ENCODE results near the gene PHKA1. TPM values are rescaled to one million over a fixed set of nuclear protein-coding genes. Genes with fewer than 3 reads are reported as not detected.
A peak's percentile ranks its signal among the peaks of the same experiment; 100 is the strongest.

Gene PHKA1
- total and polyA plus RNA-seq, 4 donors, result 0.57 to 5.5 (median 1.4) TPM

DNA sequence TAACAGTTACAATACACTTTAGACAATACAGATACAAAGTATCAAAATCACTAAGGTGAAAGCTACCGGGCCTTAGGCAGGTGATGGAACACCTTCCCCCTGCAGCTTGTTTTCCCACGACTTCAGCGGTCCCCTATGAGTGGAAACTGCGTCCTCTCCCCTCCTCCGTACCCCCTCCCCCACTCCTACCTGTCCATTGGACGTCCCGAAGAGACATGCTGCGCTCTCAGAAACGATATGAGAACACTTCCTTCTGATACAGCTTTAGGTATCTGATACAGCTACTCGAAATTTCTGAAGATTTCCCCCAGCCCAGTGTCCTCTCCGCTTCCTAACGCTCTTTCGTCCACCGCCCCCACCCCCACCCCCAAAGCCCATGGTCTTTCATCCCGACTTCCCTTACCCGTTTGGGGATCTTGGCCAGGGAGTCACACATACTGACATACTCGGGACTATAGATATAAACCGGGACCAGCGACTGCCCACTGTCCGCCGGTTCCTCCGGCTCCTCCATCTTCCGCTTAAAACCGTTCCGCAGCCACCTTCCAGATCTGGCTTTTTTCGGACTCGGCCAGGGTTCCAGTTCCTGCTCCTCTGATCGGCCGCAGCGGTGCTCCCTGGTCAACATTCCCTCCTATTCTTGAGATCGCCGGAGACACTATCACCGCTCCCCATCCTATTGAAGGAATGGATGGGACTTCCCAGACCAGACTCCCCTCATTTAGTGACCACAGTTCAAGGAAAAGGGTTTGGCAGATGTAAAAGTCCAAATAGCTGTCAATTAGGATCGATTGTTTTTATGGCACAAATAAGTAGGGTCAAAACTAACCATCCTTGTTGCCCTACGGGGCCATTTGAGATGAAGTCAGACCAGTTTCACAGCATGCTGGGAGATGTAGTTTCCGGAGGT lies 141.6 kb downstream of the PHKA1 start, which contains the start of gene HDAC8:
Gene HDAC8 (minus strand): TSS at position 596 of the 910 bp plus-strand sequence. CDS start 82 bp downstream, at position 514.
- TF ChIP-seq SP1 (IDR thresholded peaks at IDR 0.05), result peak; percentile 11
- TF ChIP-seq JUND (IDR thresholded peaks at IDR 0.05), result no peak
- peak; percentile 53 for TF ChIP-seq YY1 (IDR thresholded peaks at IDR 0.05)
- TF ChIP-seq HNF4G (IDR thresholded peaks at IDR 0.05), result no peak
- peak; percentile 77 to 86 for TF ChIP-seq GABPA (IDR thresholded peaks at IDR 0.05 in 1 of 2, conservative IDR thresholded peaks at IDR 0.05 in 1 of 2)
- TF ChIP-seq RXRA (IDR thresholded peaks at IDR 0.05), result peak in 1 of 2 donors; percentile 15
- peak; percentile 57 for TF ChIP-seq NR2F2 (IDR thresholded peaks at IDR 0.05)
- peak in 1 of 2 donors; percentile 7 for TF ChIP-seq RAD21 (IDR thresholded peaks at IDR 0.05)
- TF ChIP-seq, protein P1, sequence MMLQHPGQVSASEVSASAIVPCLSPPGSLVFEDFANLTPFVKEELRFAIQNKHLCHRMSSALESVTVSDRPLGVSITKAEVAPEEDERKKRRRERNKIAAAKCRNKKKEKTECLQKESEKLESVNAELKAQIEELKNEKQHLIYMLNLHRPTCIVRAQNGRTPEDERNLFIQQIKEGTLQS (IDR thresholded peaks at IDR 0.05), result no peak
- TF ChIP-seq FOXA2 (IDR thresholded peaks at IDR 0.05), result no peak
- TF ChIP-seq HNF4A (conservative IDR thresholded peaks at IDR 0.05), result peak; percentile 5 to 44
- WGBS, result under 1% methylated on average over 36 of the region's 36 CpGs
- H3K27me3 ChIP-seq (ENCODE audit: control insufficient read depth in 4 of 4, insufficient read depth in 4 of 4, low read length in 3 of 4), result no peaks in the 10 kb centered on the region
- peak within 1 kb of the TSS; percentile 66 to 86 for H3K27ac ChIP-seq (ENCODE audit: low read depth in 1 of 2, low read length in 2 of 2)
- peak within 1 kb of the TSS in 1 of 2 donors; percentile 81 for H3K9ac ChIP-seq (ENCODE audit: low read depth in 1 of 2, low read length in 2 of 2)
- H3K4me3 ChIP-seq (ENCODE audit: low read depth in 1 of 3, low read length in 3 of 3), result peak within 1 kb of the TSS; percentile 60 to 95 (median 74)
- DNase-seq (ENCODE audit: low spot score), result peak; percentile 62
- peaks cover 0 to 12% (median 5%) of the 10 kb centered on the region in 4 donors for H3K36me3 ChIP-seq (ENCODE audit: control insufficient read depth in 4 of 4, insufficient read depth in 3 of 4, low read depth in 1 of 4, low read length in 3 of 4)
- H3K9me3 ChIP-seq (ENCODE audit: control insufficient read depth in 4 of 4, low read length in 3 of 4), result no peaks in the 10 kb centered on the region
- H3K4me1 ChIP-seq (ENCODE audit: control insufficient read depth in 4 of 4, insufficient read depth in 4 of 4, low read length in 3 of 4), result peaks cover 0 to 4% (median 1%) of the 10 kb centered on the region in 4 donors

DNA sequence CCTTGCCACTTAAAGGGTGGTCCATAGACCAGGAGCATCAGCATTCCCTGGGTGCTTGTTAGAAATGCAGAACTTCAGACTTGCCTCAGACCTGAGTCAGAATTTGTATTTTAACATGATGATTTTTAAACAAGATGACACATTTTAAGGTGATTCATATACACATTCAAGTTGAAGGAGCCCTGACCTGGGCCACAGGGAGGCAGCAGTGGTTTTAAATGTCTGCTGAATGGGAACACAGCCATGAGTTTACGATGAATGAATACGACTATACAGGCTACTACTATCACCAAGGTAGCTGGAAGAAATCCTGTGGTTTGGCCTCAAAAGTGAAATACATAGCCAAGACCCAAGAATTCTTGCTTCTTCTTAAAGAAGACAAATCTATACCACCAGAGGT lies 144.3 kb downstream of the PHKA1 start:
- Histone ChIP-seq H3K9me3 (ENCODE audit: control insufficient read depth in 4 of 4, low read length in 3 of 4) (no peaks in the 10 kb centered on the region), H3K4me3 (ENCODE audit: low read depth in 1 of 3, low read length in 3 of 3) (no peak overlapping the region), H3K4me1 (ENCODE audit: control insufficient read depth in 4 of 4, insufficient read depth in 4 of 4, low read length in 3 of 4) (peaks cover 0 to 7% (median 2%) of the 10 kb centered on the region in 4 donors), H3K36me3 (ENCODE audit: control insufficient read depth in 4 of 4, insufficient read depth in 3 of 4, low read depth in 1 of 4, low read length in 3 of 4) (peaks cover 0 to 22% (median 12%) of the 10 kb centered on the region in 4 donors), H3K27ac (ENCODE audit: low read depth in 1 of 2, low read length in 2 of 2) (no peak overlapping the region), H3K9ac (ENCODE audit: low read depth in 1 of 2, low read length in 2 of 2) (no peak overlapping the region), H3K27me3 (ENCODE audit: control insufficient read depth in 4 of 4, insufficient read depth in 4 of 4, low read length in 3 of 4) (no peaks in the 10 kb centered on the region)
- no peak for DNase-seq (ENCODE audit: low spot score)
- TF ChIP-seq FOXA2 (IDR thresholded peaks at IDR 0.05), result no peak
- TF ChIP-seq, protein P1 (IDR thresholded peaks at IDR 0.05), result no peak
- TF ChIP-seq, protein P2, sequence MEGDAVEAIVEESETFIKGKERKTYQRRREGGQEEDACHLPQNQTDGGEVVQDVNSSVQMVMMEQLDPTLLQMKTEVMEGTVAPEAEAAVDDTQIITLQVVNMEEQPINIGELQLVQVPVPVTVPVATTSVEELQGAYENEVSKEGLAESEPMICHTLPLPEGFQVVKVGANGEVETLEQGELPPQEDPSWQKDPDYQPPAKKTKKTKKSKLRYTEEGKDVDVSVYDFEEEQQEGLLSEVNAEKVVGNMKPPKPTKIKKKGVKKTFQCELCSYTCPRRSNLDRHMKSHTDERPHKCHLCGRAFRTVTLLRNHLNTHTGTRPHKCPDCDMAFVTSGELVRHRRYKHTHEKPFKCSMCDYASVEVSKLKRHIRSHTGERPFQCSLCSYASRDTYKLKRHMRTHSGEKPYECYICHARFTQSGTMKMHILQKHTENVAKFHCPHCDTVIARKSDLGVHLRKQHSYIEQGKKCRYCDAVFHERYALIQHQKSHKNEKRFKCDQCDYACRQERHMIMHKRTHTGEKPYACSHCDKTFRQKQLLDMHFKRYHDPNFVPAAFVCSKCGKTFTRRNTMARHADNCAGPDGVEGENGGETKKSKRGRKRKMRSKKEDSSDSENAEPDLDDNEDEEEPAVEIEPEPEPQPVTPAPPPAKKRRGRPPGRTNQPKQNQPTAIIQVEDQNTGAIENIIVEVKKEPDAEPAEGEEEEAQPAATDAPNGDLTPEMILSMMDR (IDR thresholded peaks at IDR 0.05; ENCODE audit: low read depth, low read length, missing input control), result no peak
- TF ChIP-seq TAF1 (conservative IDR thresholded peaks at IDR 0.05), result no peak
- no peak for TF ChIP-seq HNF4A (conservative IDR thresholded peaks at IDR 0.05)
- TF ChIP-seq, protein P3, sequence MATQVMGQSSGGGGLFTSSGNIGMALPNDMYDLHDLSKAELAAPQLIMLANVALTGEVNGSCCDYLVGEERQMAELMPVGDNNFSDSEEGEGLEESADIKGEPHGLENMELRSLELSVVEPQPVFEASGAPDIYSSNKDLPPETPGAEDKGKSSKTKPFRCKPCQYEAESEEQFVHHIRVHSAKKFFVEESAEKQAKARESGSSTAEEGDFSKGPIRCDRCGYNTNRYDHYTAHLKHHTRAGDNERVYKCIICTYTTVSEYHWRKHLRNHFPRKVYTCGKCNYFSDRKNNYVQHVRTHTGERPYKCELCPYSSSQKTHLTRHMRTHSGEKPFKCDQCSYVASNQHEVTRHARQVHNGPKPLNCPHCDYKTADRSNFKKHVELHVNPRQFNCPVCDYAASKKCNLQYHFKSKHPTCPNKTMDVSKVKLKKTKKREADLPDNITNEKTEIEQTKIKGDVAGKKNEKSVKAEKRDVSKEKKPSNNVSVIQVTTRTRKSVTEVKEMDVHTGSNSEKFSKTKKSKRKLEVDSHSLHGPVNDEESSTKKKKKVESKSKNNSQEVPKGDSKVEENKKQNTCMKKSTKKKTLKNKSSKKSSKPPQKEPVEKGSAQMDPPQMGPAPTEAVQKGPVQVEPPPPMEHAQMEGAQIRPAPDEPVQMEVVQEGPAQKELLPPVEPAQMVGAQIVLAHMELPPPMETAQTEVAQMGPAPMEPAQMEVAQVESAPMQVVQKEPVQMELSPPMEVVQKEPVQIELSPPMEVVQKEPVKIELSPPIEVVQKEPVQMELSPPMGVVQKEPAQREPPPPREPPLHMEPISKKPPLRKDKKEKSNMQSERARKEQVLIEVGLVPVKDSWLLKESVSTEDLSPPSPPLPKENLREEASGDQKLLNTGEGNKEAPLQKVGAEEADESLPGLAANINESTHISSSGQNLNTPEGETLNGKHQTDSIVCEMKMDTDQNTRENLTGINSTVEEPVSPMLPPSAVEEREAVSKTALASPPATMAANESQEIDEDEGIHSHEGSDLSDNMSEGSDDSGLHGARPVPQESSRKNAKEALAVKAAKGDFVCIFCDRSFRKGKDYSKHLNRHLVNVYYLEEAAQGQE (IDR thresholded peaks at IDR 0.05), result no peak
- no peak for TF ChIP-seq JUND (IDR thresholded peaks at IDR 0.05)
- TF ChIP-seq RAD21 (IDR thresholded peaks at IDR 0.05), result no peak
- TF ChIP-seq EGR1 (IDR thresholded peaks at IDR 0.05; ENCODE audit: low read depth in 2 of 2), result no peak
- no peak for TF ChIP-seq FOXA1 (IDR thresholded peaks at IDR 0.05)
- TF ChIP-seq HNF4G (IDR thresholded peaks at IDR 0.05), result no peak
- TF ChIP-seq NR2F2 (IDR thresholded peaks at IDR 0.05), result no peak
- TF ChIP-seq GABPA (IDR thresholded peaks at IDR 0.05 in 1 of 2, conservative IDR thresholded peaks at IDR 0.05 in 1 of 2), result no peak
- no peak for TF ChIP-seq YY1 (IDR thresholded peaks at IDR 0.05)
- TF ChIP-seq, protein P4, sequence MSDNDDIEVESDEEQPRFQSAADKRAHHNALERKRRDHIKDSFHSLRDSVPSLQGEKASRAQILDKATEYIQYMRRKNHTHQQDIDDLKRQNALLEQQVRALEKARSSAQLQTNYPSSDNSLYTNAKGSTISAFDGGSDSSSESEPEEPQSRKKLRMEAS (IDR thresholded peaks at IDR 0.05), result no peak
- TF ChIP-seq SP1 (IDR thresholded peaks at IDR 0.05), result no peak
- WGBS, result 77% methylated on average over 2 of the region's 2 CpGs

All from liver (tissue), 9 donors.